GM21423 (cell line): ENCODE data around the gene MAP3K20.
"Not testable (repeated sequence)": the region's sequence is repeated elsewhere in the genome, so short reads cannot be mapped to it uniquely, and the experiment has no call there.

Experiments used
- ATAC-seq: cut with Tn5 transposase; IDR thresholded peaks from one replicate; pipeline ENCODE4 v1.9.1; 2021; ENCODE audit warnings: mild to moderate bottlenecking, moderate library complexity; ENCODE audit not compliant: unreplicated experiment

MAP3K20 gene

GRCh38 chr2:173075781-173076580, at the start of gene MAP3K20:
Gene MAP3K20 (plus strand): TSS chr2:173075846. CDS start chr2:173091032, 15,186 bp downstream.
- ATAC-seq, result peak; percentile 51

DNA sequence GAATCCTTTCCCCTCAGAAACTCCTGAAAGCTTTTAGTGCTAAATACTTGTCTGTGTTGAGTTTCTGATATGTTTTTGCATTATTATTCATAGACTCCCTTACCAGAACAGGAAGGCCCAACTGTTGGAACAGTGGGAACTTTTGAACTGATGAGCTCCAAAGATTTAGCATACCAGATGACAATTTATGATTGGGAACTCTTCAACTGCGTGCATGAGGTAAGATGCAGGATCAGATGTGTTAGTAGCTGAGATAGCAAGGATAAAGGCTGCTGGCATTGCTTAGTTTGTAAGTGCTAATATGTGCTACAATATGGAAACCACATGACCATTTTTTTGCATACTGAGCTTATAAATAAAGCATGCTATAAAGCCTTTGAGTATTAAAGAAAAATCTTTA, 49.2 kb upstream of the MAP3K20 start:
- ATAC-seq, result no peak

DNA sequence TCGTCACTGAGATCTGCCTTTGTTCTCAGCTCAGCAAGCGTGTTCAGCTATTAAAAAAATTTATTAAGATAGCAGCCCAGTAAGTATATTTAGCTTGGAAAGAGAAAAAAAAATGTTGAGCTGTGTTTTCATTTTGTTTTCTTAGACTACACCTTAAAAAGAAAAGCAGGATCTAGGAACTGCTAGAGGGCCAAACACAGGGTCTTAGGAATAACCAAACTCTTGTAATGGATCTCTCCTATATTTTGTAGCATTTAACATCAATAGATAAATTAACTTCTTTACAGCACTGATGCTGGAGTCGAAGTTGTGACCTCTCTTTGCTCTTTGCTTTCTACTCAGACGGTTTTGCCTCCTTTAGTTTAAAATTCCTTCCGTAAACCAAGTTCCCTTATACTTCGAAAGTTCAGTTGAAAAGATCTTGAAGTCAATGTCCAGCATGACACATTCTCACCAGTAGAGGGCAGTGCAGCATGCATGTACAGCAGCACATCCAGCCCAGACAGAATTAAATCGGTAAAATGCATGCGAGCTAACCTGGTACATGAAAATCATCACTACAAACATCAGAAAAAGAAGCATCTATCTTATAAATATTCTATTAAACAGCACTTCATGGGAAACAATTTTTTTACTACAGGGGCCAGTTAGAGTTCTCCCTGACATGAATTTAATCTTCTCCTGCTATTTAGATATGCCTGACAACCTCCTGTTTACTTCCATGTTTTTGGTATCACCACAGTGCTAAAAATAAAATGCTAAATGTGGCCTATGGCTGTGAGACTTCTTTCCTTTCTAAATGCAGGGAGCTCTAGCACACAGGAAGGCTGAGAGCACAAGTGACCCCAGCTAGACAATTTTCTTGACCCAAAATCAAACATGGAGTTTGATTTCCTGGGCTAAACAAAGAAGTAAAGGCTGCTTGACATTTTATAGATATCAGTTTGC, 48.2 kb upstream of the MAP3K20 start:
- peak; percentile 65 for ATAC-seq

DNA sequence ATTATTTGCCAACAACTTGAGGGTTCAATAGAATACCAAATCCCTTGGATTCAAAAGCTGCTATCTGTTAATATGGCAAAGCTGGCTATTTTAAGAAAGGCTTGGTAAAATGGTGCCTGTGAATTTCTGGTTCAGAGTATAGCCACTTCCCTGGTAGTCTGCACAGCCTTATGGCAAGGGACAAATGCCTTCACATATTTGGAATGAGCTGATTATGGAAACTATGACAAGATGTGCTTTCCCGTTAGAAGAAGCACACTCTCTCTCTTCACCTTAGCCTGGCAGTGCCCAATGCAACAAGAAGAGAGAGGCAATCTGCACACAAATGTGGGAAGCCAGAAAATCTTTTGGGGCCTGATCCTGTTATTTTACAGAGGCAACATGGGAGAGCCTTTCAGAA, 47.5 kb upstream of the MAP3K20 start:
- no peak for ATAC-seq

GRCh38 chr2:173028671-173029070, 47.0 kb upstream of the MAP3K20 start:
- ATAC-seq, result no peak

GRCh38 chr2:173030561-173031490, 44.8 kb upstream of the MAP3K20 start:
- no peak for ATAC-seq

GRCh38 chr2:173032032-173032431, 43.6 kb upstream of the MAP3K20 start:
- ATAC-seq, result no peak

DNA sequence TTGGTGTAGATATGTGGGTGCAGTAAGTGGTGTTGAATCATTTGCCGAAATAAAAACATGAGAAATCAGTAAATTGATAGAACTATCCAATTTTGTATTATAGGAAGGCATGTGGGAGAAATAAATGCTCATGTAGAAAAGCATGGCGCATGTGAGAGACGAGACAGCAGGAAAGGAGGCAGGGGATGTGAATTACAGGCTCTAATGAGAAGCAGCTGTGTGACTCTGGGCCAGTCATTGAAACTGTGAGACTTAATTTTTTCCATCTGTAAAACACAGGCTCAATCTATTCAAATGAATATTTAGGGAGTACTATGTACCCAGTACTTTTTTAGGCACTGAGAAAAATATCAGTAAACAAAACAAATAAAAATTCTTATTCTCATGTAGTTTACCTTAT, 42.6 kb upstream of the MAP3K20 start:
- ATAC-seq, result no peak

DNA sequence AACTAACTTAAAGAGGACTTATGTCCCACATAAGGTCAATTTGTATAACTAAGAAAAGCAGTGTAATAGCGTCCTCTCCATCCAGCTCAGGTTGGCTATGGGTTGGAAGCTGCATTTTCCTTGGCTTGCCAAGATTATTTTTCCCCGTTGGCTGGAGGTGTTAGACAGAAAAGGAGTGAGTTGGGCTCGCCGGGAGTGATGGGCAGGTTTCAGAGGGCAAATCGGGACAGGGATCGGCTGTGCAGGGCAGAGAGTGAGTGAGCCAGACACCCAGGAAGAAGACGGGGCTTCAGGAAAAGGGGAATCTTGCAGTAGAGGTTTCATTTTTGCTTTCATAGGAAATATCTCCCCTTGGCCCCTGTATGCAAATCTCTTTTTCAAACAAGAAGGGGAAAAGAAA, 41.5 kb upstream of the MAP3K20 start:
- ATAC-seq, result no peak

GRCh38 chr2:173037245-173038120, 38.2 kb upstream of the MAP3K20 start:
- no peak for ATAC-seq

DNA sequence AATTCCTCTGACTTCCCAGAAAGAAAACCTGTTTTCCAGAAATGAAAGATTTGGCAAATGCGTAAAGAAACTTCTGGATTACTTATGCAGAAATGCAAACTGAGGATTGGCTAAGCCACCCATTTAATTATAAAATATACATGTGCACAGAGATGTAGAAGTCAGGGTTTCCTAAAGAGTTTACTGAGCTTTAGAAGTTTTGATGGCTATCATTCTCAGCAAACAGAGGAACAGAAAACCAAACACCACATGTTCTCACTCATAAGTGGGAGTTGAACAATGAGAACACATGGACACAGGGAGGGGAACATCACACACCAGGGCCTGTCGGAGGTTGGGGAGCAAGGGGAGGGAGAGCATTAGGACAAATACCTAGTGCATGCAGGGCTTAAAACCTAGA, 37.4 kb upstream of the MAP3K20 start:
- not testable (repeated sequence) for ATAC-seq

GRCh38 chr2:173040729-173041128, 34.9 kb upstream of the MAP3K20 start:
- no peak for ATAC-seq

- no peak for ATAC-seq
Measured at GRCh38 chr2:173043476-173043875, 32.2 kb upstream of the MAP3K20 start.

DNA sequence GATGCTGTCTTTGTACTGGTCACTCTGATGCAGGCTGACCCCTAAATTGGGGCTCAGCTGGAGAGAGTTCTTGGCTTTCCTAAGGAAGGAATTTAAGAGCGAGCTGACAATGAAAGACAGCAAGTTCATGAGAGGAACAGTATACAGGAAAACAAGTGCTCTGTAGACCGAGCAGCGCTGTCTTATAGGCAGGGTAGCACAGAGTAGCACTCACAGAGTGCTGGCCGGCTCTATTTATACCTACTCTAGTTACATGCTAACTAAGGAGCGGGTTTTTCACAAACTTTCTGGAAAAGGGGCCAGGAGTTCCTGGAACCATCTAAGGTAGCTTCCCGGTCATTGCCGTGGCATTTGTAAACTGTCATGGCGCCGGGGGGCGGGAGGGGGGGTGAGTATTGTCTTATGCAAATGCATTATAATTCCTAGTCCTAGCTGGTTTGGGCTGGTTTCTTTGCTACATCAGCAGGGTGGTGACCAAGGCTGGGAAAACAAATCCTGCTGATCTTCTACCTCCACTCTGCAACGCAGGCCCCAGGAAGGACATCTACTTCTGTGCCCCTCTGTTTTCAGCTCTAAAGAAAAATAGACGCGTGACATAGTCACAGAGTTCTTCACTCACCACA, 31.6 kb upstream of the MAP3K20 start:
- no peak for ATAC-seq

DNA sequence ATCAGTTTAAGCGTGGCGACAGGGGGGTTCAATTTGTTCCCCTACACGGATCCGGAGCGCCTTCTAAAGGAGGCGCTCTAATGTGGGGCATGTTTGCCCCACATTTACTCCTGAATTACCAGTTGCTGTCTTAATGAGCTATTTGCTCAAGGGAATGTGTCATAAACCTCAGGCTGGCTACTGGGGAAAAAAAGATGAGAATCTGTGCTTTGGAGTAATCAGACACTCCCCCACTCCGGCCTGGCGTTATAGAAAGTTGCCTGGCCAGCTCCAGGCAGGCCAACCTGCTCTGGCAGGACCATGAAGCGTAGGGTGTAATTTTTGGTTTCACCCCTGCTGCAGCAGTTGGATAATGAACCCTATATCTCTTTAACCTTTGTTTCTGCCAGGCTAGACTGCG, 31.0 kb upstream of the MAP3K20 start:
- no peak for ATAC-seq

- ATAC-seq, result no peak
Measured at GRCh38 chr2:173045181-173045580, 30.5 kb upstream of the MAP3K20 start.

- no peak for ATAC-seq
Measured at GRCh38 chr2:173048522-173048896, 27.1 kb upstream of the MAP3K20 start.

DNA sequence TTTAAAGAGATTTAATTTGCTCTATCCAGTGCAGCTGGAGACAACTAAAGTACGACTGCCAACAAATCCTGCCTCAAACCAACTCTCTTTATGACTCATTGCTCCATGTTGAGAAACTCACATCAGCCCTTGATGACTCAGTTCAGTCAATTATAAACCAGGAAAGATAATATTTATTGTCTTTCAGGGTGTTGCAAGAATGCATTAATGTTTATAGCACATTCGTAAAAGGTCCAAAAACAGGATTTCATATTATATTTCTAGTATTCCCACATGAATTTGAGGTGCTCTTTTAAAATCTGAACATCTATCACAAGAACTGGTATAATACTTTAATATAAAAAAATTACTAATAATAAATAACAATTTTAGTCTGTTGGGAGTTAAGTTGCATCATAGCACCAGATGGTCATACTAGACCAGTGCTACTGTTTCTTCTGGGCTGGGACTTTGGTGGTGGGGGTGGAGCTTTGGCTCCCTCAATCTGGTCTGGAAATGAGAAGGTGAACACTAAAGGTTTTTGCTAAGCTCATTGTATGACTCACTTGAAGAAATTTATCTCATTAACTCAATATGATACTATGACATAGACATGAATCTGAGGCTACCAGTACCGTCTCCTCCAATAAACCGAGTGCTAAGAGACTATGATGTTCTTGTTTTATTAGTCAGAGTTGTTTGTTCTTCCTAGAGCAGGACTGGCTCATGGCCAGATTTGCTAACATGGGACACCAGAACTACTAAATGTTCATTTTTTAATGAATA, 26.6 kb upstream of the MAP3K20 start:
- peak; percentile 85 for ATAC-seq

- ATAC-seq, result no peak
Measured at GRCh38 chr2:173049831-173050230, 25.8 kb upstream of the MAP3K20 start.
